Measurements from ENCODE around the gene LRRC25. TPM values are rescaled to one million over a fixed set of nuclear protein-coding genes. Genes with fewer than 3 reads are reported as not detected.
"Not testable (repeated sequence)": the region's sequence is repeated elsewhere in the genome, so short reads cannot be mapped to it uniquely, and the experiment has no call there.

The LRRC25 gene
- total RNA-seq, 2 experiments from 2014 or later = 0.53 to 0.68 TPM

GRCh38 chr19:18348818-18349339 lies 48.5 kb downstream of the LRRC25 start:
- CTCF ChIA-PET = interaction anchor here (0.9 to 2.6 kb wide), 2 partner anchors 39 to 97 kb away, joined by 3 to 17 read pairs; no protein-coding TSS in a partner anchor
- H3K9me3 Mint-ChIP-seq (ENCODE audit: insufficient read depth); POLR2A ChIA-PET; ATAC-seq; H3K4me3 Mint-ChIP-seq; H3K27ac Mint-ChIP-seq; DNase-seq; H3K4me1 Mint-ChIP-seq (ENCODE audit: low read depth); H3K27me3 Mint-ChIP-seq (ENCODE audit: low read depth): not testable (repeated sequence)
- peaks cover 14% of the 10 kb centered on the region for H3K36me3 Mint-ChIP-seq (ENCODE audit: low read depth)

- Mint-ChIP-seq H3K36me3 (ENCODE audit: low read depth) (peaks cover 17% of the 10 kb centered on the region), H3K27me3 (ENCODE audit: low read depth) (no peaks in the 10 kb centered on the region), H3K27ac (no peak overlapping the region), H3K4me3 (no peak overlapping the region), H3K9me3 (ENCODE audit: insufficient read depth) (no peaks in the 10 kb centered on the region), H3K4me1 (ENCODE audit: low read depth) (peaks cover 6% of the 10 kb centered on the region)
- ATAC-seq = no peak
- ChIA-PET POLR2A (no interaction called here), CTCF (interaction anchor here (2.6 kb wide), 1 partner anchor 40 kb away, joined by 17 read pairs; no protein-coding TSS in a partner anchor)
- no peak for DNase-seq
Observed at GRCh38 chr19:18348171-18348570, 49.3 kb downstream of the LRRC25 start.

- H3K27me3 Mint-ChIP-seq (ENCODE audit: low read depth) = no peaks in the 10 kb centered on the region
- no peak for DNase-seq
- peaks cover 18% of the 10 kb centered on the region for H3K4me1 Mint-ChIP-seq (ENCODE audit: low read depth)
- peaks cover 23% of the 10 kb centered on the region for H3K36me3 Mint-ChIP-seq (ENCODE audit: low read depth)
- no peak overlapping the region for H3K4me3 Mint-ChIP-seq
- CTCF ChIA-PET = interaction anchor here (2.0 kb wide), 1 partner anchor 65 kb away, joined by 5 read pairs; no protein-coding TSS in a partner anchor
- ATAC-seq = no peak
- H3K27ac Mint-ChIP-seq = peak overlapping the region; percentile 5
- H3K9me3 Mint-ChIP-seq (ENCODE audit: insufficient read depth) = no peaks in the 10 kb centered on the region
- POLR2A ChIA-PET = no interaction called here
Observed at GRCh38 chr19:18346091-18346490, 51.3 kb downstream of the LRRC25 start.

- Mint-ChIP-seq H3K36me3 (ENCODE audit: low read depth) (peaks cover 21% of the 10 kb centered on the region), H3K4me3 (no peak overlapping the region), H3K27ac (no peak overlapping the region), H3K4me1 (ENCODE audit: low read depth) (peaks cover 18% of the 10 kb centered on the region), H3K9me3 (ENCODE audit: insufficient read depth) (no peaks in the 10 kb centered on the region), H3K27me3 (ENCODE audit: low read depth) (no peaks in the 10 kb centered on the region)
- ATAC-seq = no peak
- no peak for DNase-seq
- ChIA-PET CTCF (interaction anchor here (1.3 to 4.3 kb wide), 4 partner anchors 13 to 184 kb away, joined by 3 to 27 read pairs (median 4); no protein-coding TSS in a partner anchor), POLR2A (no interaction called here)
Observed at GRCh38 chr19:18345296-18345695, 52.1 kb downstream of the LRRC25 start.

GRCh38 chr19:18344582-18344950 lies 52.9 kb downstream of the LRRC25 start:
- DNase-seq = no peak
- H3K4me1 Mint-ChIP-seq (ENCODE audit: low read depth) = peaks cover 25% of the 10 kb centered on the region
- H3K27ac Mint-ChIP-seq = no peak overlapping the region
- no peak for ATAC-seq
- peaks cover 18% of the 10 kb centered on the region for H3K36me3 Mint-ChIP-seq (ENCODE audit: low read depth)
- POLR2A ChIA-PET = no interaction called here
- H3K9me3 Mint-ChIP-seq (ENCODE audit: insufficient read depth) = no peaks in the 10 kb centered on the region
- CTCF ChIA-PET = interaction anchor here (0.9 to 4.3 kb wide), 5 partner anchors 12 to 184 kb away, joined by 3 to 27 read pairs (median 3); no protein-coding TSS in a partner anchor
- H3K4me3 Mint-ChIP-seq = no peak overlapping the region
- H3K27me3 Mint-ChIP-seq (ENCODE audit: low read depth) = no peaks in the 10 kb centered on the region

GRCh38 chr19:18342090-18342632 lies 55.3 kb downstream of the LRRC25 start:
- Mint-ChIP-seq H3K4me3 (peak overlapping the region; percentile 77), H3K27me3 (ENCODE audit: low read depth) (peaks cover 2% of the 10 kb centered on the region), H3K36me3 (ENCODE audit: low read depth) (peaks cover 16% of the 10 kb centered on the region), H3K27ac (no peak overlapping the region), H3K4me1 (ENCODE audit: low read depth) (peaks cover 27% of the 10 kb centered on the region), H3K9me3 (ENCODE audit: insufficient read depth) (no peaks in the 10 kb centered on the region)
- ATAC-seq (no peak), DNase-seq (no peak)
- ChIA-PET CTCF (interaction anchor here (0.6 to 4.3 kb wide), 6 partner anchors 12 to 69 kb away, joined by 3 to 27 read pairs (median 6); no protein-coding TSS in a partner anchor), POLR2A (interaction anchor here (1.7 kb wide), 1 partner anchor 61 kb away, joined by 9 read pairs; the partner anchor contains the start of gene JUND)

Small RNA genes lying within 50 kb of the gene (microRNA-seq; reads per million reads assigned to microRNA genes)
- gene MIR3189 = not detected

Other genes starting within 250 kb of the LRRC25 start
- 1 to 10 TPM; 7.8 to 9.2 TPM for gene PIK3R2, start 244.5 kb downstream of the LRRC25 start, total RNA-seq
- gene IFI30, start 223.8 kb downstream of the LRRC25 start, total RNA-seq = 10 to 100 TPM; 67.4 to 72.3 TPM
- 10 to 100 TPM in 1 of 2 experiments, 1 to 10 TPM in 1; 9.2 to 10.9 TPM for gene MPV17L2, start 204.4 kb downstream of the LRRC25 start, total RNA-seq
- 1 to 10 TPM; 5.6 to 6.2 TPM for gene RAB3A, start 193.6 kb downstream of the LRRC25 start, total RNA-seq
- gene PDE4C, start 171.2 kb downstream of the LRRC25 start, total RNA-seq = under 1 TPM in 1 of 2 experiments, not detected in 1; 0.08 TPM
- gene IQCN, start 123.2 kb downstream of the LRRC25 start, total RNA-seq = 1 to 10 TPM; 3.7 to 4.2 TPM
- gene JUND, start 116.0 kb downstream of the LRRC25 start, total RNA-seq = 100 to 1,000 TPM; 462 to 469 TPM
- 100 to 1,000 TPM; 199 to 215 TPM for gene LSM4, start 74.5 kb downstream of the LRRC25 start, total RNA-seq
- 10 to 100 TPM; 30.1 to 34.5 TPM for gene PGPEP1, start 57.0 kb downstream of the LRRC25 start, total RNA-seq
- gene GDF15, start 11.5 kb downstream of the LRRC25 start, total RNA-seq = not detected
- gene SSBP4, start 21.8 kb upstream of the LRRC25 start, total RNA-seq = 100 to 1,000 TPM; 198 to 204 TPM
- gene ISYNA1, start 40.5 kb upstream of the LRRC25 start, total RNA-seq = 10 to 100 TPM; 26.7 to 33.5 TPM
- gene ELL, start 124.4 kb upstream of the LRRC25 start, total RNA-seq = 10 to 100 TPM; 20.8 to 22.3 TPM
- 100 to 1,000 TPM; 245 to 247 TPM for gene FKBP8, start 146.0 kb upstream of the LRRC25 start, total RNA-seq
- gene KXD1, start 160.2 kb upstream of the LRRC25 start, total RNA-seq = 100 to 1,000 TPM; 101 to 108 TPM
- 1,000 to 10,000 TPM; 1,452 to 1,556 TPM for gene UBA52, start 174.2 kb upstream of the LRRC25 start, total RNA-seq
- 10 to 100 TPM; 91.5 to 98.7 TPM for gene REX1BD, start 191.2 kb upstream of the LRRC25 start, total RNA-seq
- not detected for gene CRLF1, start 209.2 kb upstream of the LRRC25 start, total RNA-seq
- gene TMEM59L, start 215.2 kb upstream of the LRRC25 start, total RNA-seq = not detected
- 10 to 100 TPM; 13.2 to 13.4 TPM for gene KLHL26, start 239.4 kb upstream of the LRRC25 start, total RNA-seq